Activated naive CD4-positive, alpha-beta T cell treated with anti-CD3 and anti-CD28 coated beads, Interleukin-2, amount 50 U/mL, for 24 hours (primary cell): ENCODE data around the gene ATP6V1C2.

ENCODE experiments used
- H3K27ac Mint-ChIP-seq: one replicate; pipeline ENCODE4 v1.8.0; 2021; ENCODE audit warnings: mild to moderate bottlenecking, mixed read lengths
- H3K27me3 Mint-ChIP-seq: one replicate; pipeline ENCODE4 v1.8.0; 2021; ENCODE audit warnings: mixed read lengths
- H3K36me3 Mint-ChIP-seq: one replicate; pipeline ENCODE4 v1.8.0; 2021; ENCODE audit warnings: mixed read lengths
- H3K4me1 Mint-ChIP-seq: one replicate; pipeline ENCODE4 v1.8.0; 2021; ENCODE audit warnings: mixed read lengths
- H3K4me3 Mint-ChIP-seq: one replicate; pipeline ENCODE4 v1.8.0; 2021; ENCODE audit warnings: mild to moderate bottlenecking, mixed read lengths
- H3K9me3 Mint-ChIP-seq: one replicate; pipeline ENCODE4 v1.8.0; 2021; ENCODE audit warnings: mixed read lengths

ATP6V1C2 gene

DNA sequence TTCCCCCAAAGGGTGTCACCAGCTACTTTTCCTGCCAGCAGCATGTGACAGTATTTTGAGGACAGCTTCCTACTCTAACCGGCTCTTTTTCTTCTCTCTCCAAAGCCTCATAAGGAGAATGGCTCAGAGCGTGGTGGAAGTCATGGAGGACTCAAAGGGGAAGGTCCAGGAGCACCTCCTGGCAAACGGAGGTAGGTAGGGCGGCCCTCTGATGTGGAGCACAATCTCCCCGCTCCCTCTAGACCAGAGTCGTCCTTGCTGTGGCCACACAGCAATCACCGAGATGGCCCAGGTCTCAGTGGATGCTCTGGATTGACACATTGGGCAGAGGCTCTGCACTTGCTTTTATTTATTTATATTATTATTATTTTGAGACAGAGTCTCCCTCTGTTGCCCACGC, 32.4 kb downstream of the ATP6V1C2 start:
- Mint-ChIP-seq H3K4me3 (no peak overlapping the region), H3K36me3 (no peaks in the 10 kb centered on the region), H3K27me3 (no peaks in the 10 kb centered on the region), H3K9me3 (no peaks in the 10 kb centered on the region), H3K27ac (no peak overlapping the region), H3K4me1 (no peaks in the 10 kb centered on the region)

DNA sequence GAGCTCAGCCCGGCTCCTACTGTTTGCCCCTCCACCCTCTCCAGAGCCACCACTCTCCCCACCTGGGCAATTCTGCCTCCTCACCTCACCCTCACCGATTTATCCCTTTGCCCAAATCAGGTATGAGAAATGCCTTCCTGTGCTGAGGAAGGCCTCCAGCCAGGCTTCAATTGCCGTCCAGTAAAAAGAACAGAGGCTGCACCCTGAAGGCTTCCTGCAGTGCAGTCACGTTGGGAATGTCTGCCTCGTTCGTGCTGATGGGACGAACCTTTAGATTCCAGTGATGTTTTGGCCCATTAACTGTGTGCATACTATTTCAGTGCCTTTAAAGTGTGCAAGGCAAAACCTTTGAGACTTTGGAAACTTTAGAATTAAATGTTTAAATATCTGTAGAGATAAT, 34.2 kb downstream of the ATP6V1C2 start:
- no peaks in the 10 kb centered on the region for H3K4me1 Mint-ChIP-seq
- no peak overlapping the region for H3K27ac Mint-ChIP-seq
- H3K4me3 Mint-ChIP-seq, result no peak overlapping the region
- H3K27me3 Mint-ChIP-seq, result no peaks in the 10 kb centered on the region
- H3K36me3 Mint-ChIP-seq, result no peaks in the 10 kb centered on the region
- H3K9me3 Mint-ChIP-seq, result no peaks in the 10 kb centered on the region

DNA sequence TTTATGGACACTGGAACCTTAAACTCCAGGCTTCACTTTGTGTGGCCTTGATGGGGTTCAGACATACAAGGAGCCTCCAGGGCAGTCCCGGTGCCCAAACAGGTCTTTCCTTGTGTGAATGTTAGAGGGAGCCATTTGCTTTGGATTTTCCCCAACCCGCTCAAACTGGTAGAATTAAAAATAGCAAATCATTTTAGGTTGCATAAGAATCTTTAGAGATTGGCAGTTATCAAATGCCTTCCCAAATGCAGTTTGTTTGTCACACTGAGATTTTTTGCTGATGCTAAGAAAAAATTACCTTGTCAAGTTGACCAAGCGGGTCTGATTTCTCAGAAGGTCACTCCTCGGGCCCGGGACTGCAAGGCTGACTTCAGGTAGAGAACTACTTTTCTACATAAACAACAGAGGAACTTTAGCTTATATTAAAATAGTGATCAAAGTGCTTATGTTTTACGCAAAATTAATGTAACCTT, 36.4 kb downstream of the ATP6V1C2 start:
- Mint-ChIP-seq H3K4me1 (no peaks in the 10 kb centered on the region), H3K9me3 (no peaks in the 10 kb centered on the region), H3K27me3 (no peaks in the 10 kb centered on the region), H3K36me3 (no peaks in the 10 kb centered on the region), H3K27ac (no peak overlapping the region), H3K4me3 (no peak overlapping the region)

DNA sequence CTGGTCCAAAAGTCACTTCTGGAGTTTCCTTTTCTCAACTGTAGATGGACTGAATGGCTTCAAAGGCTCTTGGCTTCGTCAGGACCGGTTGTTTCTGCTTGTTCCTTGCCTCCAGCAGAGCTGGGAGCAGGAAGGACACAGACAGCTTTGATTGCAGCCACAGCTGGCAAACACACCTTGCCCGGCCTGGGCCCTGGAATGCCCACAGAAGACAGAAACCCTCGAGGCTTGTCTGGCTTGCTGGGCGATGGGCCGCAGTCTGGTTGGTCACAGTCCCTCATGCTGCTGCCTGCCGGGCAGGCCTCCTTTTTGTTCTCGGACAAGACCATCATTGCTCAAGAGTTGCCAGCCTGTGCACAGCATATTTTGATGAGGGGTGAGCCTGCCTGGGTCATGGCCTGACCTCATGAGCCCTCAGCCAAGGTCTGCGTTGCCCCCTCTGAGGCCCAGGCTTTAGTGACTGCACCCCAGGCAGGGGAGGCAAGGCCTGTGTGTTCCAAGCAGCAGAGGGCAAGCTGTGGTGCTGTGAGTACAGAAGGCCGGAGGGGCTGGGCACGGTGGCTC, 37.8 kb downstream of the ATP6V1C2 start:
- no peaks in the 10 kb centered on the region for H3K27me3 Mint-ChIP-seq
- H3K27ac Mint-ChIP-seq, result no peak overlapping the region
- H3K4me3 Mint-ChIP-seq, result no peak overlapping the region
- H3K36me3 Mint-ChIP-seq, result no peaks in the 10 kb centered on the region
- H3K9me3 Mint-ChIP-seq, result no peaks in the 10 kb centered on the region
- no peaks in the 10 kb centered on the region for H3K4me1 Mint-ChIP-seq

DNA sequence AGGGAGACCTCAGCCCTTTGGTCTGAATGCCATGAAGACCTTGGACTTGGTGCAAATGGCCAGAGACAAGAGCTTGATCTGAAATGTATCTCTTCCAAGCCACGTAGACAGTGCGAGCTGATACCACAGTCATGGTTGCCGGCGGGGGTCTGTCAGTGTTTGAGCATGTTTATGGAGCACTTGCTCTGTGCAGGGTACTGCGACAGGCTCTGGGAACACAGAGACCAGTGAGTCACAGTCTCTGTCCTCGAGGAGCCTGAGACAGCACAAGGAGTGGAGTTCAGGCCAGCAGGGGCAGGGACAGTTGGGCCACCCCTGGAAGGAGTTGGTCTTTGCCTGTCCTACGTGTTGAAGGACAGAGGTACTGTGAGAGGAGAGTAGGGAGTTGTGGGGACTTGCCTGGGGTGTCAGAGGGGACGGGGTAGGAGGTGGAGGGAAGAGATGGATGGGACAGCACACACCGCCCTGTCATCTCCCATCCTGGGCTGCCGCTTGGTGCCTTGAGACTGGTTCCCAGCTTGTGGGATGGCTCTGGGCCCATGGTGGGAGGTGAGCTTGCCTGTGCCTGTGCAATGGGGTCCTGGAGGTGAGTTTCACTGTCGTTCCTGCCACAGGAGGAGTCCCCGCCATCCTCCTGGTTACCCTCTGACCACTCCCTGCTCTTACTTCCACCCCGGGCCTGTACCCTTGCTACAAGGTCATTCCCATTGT, 39.5 kb downstream of the ATP6V1C2 start:
- Mint-ChIP-seq H3K36me3 (no peaks in the 10 kb centered on the region), H3K27me3 (no peaks in the 10 kb centered on the region), H3K9me3 (no peaks in the 10 kb centered on the region), H3K27ac (no peak overlapping the region), H3K4me3 (no peak overlapping the region), H3K4me1 (no peaks in the 10 kb centered on the region)

DNA sequence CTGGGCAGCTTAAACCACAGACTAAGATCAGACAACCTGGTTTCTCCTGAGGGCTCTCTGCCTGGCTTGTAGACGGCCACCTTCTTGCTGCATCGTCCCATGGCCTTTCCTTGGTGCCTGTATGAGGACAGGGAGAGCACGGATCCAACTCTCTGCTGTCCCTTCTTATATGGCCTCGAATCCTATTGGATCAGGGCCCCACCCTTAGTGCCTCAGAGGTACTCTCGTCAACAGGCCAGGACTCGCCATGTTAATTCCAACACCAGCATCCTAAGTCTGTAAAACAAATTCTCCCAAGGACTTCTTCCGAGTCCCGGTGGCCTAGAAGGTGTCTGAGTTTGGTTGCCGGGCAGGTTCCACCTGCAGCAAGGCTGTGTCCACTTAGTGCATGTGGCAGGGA, 40.2 kb downstream of the ATP6V1C2 start:
- Mint-ChIP-seq H3K36me3 (no peaks in the 10 kb centered on the region), H3K27me3 (no peaks in the 10 kb centered on the region), H3K4me3 (no peak overlapping the region), H3K4me1 (no peaks in the 10 kb centered on the region), H3K9me3 (no peaks in the 10 kb centered on the region), H3K27ac (no peak overlapping the region)

DNA sequence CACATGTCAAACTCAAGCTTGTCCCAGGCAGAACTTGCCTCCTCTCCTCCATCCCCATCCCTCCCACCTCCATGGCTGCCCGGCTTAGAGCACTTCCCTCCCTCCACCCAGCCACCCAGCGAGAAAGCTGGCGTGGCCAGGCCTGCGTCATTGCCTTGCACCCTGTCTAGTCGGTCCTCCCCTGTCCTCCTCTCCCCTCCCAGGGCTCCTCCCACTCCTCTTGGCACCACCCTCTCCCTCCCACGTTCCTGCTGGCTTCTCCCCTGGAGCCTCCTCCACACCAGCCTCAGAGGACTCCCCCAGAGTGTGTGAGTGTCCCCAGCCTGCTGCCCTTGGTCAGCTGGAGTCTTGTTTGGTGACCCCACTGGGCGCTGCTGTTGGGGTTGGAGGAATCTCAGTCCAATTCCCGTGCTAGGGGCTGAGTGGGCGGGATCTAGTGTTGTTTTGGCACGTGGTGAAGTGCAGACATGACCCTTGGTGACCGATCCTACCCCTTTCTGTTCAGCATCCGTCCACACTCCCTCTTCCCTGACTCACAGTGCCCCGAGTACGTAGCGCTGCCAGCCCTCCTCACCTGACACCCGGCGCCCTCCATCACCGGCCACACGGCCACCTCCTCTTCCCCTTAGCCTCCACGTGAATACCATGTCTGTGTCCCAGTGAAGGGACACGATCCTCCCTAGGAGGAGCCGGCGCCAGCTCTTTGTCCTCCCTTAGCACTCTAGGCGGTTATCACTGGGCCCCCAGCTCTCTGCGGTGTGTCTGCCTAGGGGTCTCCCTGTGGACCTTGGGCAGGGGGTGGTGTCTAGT, 41.4 kb downstream of the ATP6V1C2 start:
- Mint-ChIP-seq H3K4me3 (no peak overlapping the region), H3K9me3 (no peaks in the 10 kb centered on the region), H3K4me1 (no peaks in the 10 kb centered on the region), H3K27me3 (no peaks in the 10 kb centered on the region), H3K27ac (no peak overlapping the region), H3K36me3 (no peaks in the 10 kb centered on the region)

DNA sequence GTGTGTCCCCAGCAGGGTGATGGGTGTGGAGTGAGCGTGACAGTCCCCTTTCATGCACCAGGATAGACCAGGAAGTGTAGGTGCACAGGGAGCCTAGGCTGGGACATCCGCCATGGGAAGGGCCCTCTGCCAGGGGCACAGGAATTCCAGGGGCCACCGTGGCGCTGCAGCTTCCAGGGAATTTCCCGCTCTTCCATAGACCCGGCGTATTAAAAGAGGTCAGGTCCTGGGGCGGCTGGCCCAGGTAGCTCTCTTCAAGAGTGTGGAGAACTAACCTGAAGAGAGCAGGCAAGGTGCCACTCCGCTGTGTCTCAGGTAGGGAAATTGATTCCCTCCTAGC, 42.0 kb downstream of the ATP6V1C2 start:
- Mint-ChIP-seq H3K27ac (no peak overlapping the region), H3K4me1 (no peaks in the 10 kb centered on the region), H3K9me3 (no peaks in the 10 kb centered on the region), H3K27me3 (no peaks in the 10 kb centered on the region), H3K4me3 (no peak overlapping the region), H3K36me3 (no peaks in the 10 kb centered on the region)

DNA sequence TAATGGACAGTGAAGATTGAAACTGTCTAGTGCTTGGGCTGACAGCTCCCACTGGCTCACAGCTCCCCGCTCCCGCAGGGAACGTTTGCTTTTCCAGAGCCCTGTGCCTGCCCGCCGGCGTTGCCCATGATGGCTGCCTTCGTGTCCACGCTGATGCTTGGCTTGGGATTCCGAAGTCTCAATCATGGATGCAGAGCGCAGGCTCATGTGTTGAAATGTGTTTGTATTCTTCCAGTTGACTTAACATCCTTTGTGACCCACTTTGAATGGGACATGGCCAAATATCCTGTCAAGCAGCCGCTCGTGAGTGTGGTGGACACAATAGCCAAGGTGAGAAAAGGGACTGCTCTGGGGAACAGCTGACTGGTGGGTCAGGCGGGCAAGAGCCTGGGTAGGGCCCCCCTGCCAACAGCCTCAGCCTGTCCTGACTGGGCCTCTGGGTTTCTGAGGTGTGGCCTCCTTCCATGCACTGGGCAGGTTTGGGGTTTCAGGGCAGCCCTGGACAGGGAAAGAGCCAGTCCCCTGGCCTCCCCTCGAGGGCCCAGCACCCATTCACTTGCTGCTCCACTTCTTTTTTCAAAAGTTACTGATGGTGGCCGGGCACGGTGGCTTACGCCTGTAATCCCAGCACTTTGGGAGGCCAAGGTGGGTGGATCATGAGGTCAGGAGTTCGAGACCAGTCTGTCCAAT, 42.8 kb downstream of the ATP6V1C2 start:
- H3K9me3 Mint-ChIP-seq, result no peaks in the 10 kb centered on the region
- H3K4me1 Mint-ChIP-seq, result no peaks in the 10 kb centered on the region
- no peak overlapping the region for H3K4me3 Mint-ChIP-seq
- no peaks in the 10 kb centered on the region for H3K36me3 Mint-ChIP-seq
- no peaks in the 10 kb centered on the region for H3K27me3 Mint-ChIP-seq
- H3K27ac Mint-ChIP-seq, result no peak overlapping the region

DNA sequence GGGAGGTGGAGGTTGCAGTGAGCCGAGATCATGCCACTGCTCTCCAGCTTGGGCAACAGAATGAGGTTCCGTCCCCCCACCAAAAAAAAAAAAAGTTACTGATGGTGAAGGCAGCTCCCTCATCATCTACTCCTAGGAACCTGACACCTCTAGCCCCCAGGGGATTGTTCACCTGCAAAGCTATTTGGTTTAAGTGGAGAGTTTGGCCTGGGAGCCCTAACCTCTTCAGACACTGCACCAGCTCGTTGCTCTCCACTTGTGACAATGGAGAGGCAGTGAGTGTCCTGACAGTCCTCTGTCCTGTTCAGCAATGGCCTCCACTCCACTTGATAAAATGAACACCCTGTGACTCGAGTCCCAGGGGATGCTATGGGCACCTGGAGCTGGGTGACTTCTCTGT, 43.5 kb downstream of the ATP6V1C2 start:
- no peaks in the 10 kb centered on the region for H3K27me3 Mint-ChIP-seq
- no peak overlapping the region for H3K27ac Mint-ChIP-seq
- no peaks in the 10 kb centered on the region for H3K9me3 Mint-ChIP-seq
- no peak overlapping the region for H3K4me3 Mint-ChIP-seq
- no peaks in the 10 kb centered on the region for H3K4me1 Mint-ChIP-seq
- no peaks in the 10 kb centered on the region for H3K36me3 Mint-ChIP-seq

DNA sequence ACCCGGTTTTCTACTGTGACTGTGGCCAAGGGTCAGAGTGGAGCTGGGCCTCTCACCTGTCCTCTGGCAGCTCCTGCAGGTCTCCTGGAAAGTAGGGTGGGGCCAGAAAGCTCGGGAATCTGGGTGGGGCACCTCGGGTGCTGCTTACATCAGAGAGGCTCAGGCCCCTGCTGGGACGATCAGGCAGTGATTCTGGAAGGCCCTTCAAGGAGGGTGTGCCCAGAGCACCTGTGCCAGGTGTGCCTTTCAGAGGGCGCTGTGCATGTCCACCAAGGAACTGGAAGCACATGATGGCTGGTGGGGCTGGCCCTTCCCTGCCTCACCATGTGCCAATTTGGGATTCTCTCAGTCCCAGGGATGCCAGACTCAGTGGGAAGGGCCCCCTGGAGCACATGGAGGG, 44.0 kb downstream of the ATP6V1C2 start:
- H3K9me3 Mint-ChIP-seq, result no peaks in the 10 kb centered on the region
- H3K4me3 Mint-ChIP-seq, result no peak overlapping the region
- no peaks in the 10 kb centered on the region for H3K27me3 Mint-ChIP-seq
- no peaks in the 10 kb centered on the region for H3K36me3 Mint-ChIP-seq
- H3K4me1 Mint-ChIP-seq, result no peaks in the 10 kb centered on the region
- no peak overlapping the region for H3K27ac Mint-ChIP-seq

DNA sequence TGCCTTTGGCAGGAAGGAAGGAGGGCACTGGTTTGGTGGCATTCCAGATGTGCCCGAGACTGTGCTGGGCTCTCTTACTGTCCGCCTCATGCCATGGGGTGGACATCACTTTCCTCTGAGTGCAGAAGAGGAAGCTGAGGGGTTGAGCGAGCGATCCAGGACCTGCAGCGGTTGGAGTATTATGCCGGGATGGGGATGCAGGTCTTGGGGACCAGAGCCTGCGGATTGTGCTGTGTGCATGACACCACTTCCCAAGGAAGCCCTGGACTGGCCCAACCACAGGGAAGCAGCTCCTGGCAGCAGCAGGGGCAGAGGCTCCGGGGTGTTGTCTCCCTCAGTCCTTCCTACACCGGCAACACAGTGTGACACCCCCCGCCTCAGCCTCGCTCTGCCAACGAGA, 44.5 kb downstream of the ATP6V1C2 start:
- H3K4me3 Mint-ChIP-seq, result no peak overlapping the region
- no peaks in the 10 kb centered on the region for H3K27me3 Mint-ChIP-seq
- no peak overlapping the region for H3K27ac Mint-ChIP-seq
- H3K9me3 Mint-ChIP-seq, result no peaks in the 10 kb centered on the region
- H3K4me1 Mint-ChIP-seq, result no peaks in the 10 kb centered on the region
- H3K36me3 Mint-ChIP-seq, result no peaks in the 10 kb centered on the region

DNA sequence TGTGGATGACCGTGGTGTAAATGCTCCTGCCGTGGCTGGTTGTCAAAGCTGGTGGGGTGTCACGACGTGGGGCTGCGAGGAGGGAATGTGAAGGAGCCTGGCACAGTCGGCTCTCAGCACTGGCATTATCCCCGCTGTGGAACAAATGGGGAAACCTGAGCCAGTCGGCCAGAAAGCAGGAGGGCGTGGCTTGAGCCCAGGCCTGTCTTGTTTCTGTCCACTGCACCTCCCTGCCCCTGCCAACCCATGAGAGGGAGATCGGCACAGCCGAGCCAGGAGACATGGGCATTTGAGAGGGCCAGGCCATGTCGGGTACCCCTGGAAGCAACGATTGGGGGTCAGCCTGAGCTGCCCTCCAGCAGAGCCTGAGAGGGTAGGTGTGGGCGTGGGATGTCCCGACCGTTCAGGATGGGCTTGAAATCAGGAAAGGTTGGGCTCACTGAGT, 46.7 kb downstream of the ATP6V1C2 start:
- H3K9me3 Mint-ChIP-seq, result no peaks in the 10 kb centered on the region
- H3K36me3 Mint-ChIP-seq, result no peaks in the 10 kb centered on the region
- H3K4me1 Mint-ChIP-seq, result no peaks in the 10 kb centered on the region
- no peaks in the 10 kb centered on the region for H3K27me3 Mint-ChIP-seq
- no peak overlapping the region for H3K4me3 Mint-ChIP-seq
- no peak overlapping the region for H3K27ac Mint-ChIP-seq

DNA sequence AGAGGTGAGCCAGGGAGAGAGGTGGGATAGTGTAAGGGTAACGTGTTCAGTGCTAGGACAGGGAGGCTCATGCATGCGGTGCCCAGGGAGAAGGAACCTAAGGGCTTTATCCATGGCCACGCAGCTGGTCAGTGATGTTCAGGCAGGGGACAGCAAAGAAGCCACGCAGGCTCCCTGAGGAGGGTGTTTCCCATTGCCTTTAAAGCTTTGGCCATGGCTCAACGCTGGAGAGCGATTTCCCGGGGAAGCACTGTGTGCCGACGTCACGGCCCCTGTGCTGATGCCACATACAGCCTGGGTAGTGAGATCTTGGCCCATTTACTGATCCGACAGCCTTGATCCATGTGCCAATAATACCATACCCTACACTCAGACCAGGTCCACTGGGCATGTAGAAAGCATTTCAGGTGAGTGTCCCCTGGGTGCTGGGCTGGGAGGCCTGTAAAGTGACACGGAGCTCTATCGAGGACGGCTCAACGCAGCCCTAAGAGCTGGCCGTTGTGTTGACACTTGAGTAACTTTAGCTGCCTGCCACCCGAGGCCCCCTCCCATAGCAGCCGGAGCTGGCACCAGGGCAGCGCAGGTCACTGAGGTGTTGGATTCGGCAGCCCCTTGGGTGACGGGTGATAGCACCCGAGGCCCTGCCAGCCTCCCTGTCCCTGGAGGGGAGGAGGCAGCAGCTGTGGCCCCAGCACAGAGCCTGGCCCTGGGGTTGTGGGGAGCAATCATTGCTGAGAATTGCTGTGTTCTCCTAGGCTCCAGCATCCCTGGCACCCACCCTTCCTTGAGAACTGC, 49.7 kb downstream of the ATP6V1C2 start:
- Mint-ChIP-seq H3K9me3 (no peaks in the 10 kb centered on the region), H3K4me1 (no peaks in the 10 kb centered on the region), H3K27me3 (no peaks in the 10 kb centered on the region), H3K4me3 (no peak overlapping the region), H3K36me3 (no peaks in the 10 kb centered on the region), H3K27ac (no peak overlapping the region)

DNA sequence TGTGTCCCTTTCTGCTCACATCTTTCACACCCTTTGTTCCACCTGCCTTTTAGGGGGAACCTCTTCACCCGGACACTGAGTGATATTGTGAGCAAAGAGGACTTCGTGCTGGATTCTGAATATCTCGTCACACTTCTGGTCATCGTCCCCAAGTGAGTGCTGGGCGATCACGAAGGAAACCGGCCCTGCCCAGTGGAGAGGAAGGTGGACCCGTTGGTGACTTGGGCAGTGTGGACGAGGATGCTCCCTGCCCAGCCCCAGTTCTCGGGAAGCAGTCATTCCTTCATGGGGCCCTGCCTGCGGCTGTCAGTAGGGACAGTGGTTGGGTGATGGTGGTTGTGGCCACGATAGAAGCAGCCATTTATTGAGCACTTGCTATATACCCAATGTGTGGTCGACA, 50.4 kb downstream of the ATP6V1C2 start:
- H3K9me3 Mint-ChIP-seq, result no peaks in the 10 kb centered on the region
- H3K36me3 Mint-ChIP-seq, result no peaks in the 10 kb centered on the region
- H3K4me3 Mint-ChIP-seq, result no peak overlapping the region
- no peak overlapping the region for H3K27ac Mint-ChIP-seq
- H3K4me1 Mint-ChIP-seq, result no peaks in the 10 kb centered on the region
- no peaks in the 10 kb centered on the region for H3K27me3 Mint-ChIP-seq
